T-helper 1 cell treated with Interleukin-12 subunit alpha and Interleukin-12 subunit beta and Interleukin-4 antibody, amounts not matched to agents 30 μg/mL and 1 μg/mL, for 36 hours (primary cell): ENCODE measurements around the gene TTC23.

Experiments
- H3K27ac Mint-ChIP-seq: one replicate; pipeline ENCODE4 v1.8.0; 2021; ENCODE audit warnings: mild to moderate bottlenecking, mixed read lengths
- H3K27me3 Mint-ChIP-seq: one replicate; pipeline ENCODE4 v1.8.0; 2021; ENCODE audit warnings: low read depth, mixed read lengths
- H3K36me3 Mint-ChIP-seq: one replicate; pipeline ENCODE4 v1.8.0; 2021; ENCODE audit warnings: low read depth, mixed read lengths
- H3K4me1 Mint-ChIP-seq: one replicate; pipeline ENCODE4 v1.8.0; 2021; ENCODE audit warnings: low read depth, mixed read lengths
- H3K4me3 Mint-ChIP-seq: one replicate; pipeline ENCODE4 v1.8.0; 2021; ENCODE audit warnings: mild to moderate bottlenecking, moderate library complexity, mixed read lengths
- H3K9me3 Mint-ChIP-seq: one replicate; pipeline ENCODE4 v1.8.0; 2021; ENCODE audit warnings: mixed read lengths

The TTC23 gene

DNA sequence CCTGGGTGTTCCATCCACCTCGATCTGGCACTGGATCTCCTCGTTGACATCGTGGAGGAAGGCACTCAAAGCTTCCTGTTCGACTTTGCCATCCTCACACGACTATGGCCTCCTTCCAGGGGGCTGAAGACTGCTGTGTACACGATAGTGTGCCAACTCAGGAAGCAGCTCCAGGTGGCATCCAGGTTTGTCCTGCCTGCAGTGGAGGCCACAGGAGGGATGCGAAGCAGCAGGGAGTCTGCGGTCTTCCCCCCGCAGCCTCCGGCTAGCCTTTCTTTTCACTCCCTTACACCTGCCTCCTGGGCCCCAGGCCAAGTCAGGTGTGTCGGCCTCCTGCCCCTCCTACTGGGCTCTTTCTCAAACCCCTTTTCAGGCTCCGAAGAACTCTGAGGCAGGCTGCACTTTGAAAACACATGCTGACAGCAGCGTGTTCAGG, 112.3 kb downstream of the TTC23 start:
- Mint-ChIP-seq H3K27me3 (no peaks in the 10 kb centered on the region), H3K9me3 (no peaks in the 10 kb centered on the region), H3K4me1 (peaks cover 4% of the 10 kb centered on the region), H3K36me3 (no peaks in the 10 kb centered on the region), H3K4me3 (no peak overlapping the region), H3K27ac (no peak overlapping the region)

DNA sequence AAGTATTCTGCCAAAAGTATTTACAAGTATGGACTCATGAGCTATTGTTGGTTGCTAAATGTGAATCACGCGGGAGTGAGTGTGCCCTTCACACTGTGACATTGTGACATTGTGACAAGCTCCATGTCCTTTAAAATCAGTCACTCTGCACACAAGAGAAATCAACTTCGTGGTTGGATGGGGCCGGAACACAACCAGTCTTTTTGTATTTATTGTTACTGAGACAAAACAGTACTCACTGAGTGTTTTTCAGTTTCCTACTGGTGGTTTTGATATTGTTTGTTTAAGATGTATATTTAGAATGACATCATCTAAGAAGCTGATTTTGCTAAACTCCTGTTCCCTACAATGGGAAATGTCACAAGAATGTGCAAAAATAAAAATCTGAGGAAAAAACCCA, 114.2 kb downstream of the TTC23 start:
- H3K27ac Mint-ChIP-seq: no peak overlapping the region
- H3K9me3 Mint-ChIP-seq: no peaks in the 10 kb centered on the region
- H3K36me3 Mint-ChIP-seq: no peaks in the 10 kb centered on the region
- H3K4me3 Mint-ChIP-seq: no peak overlapping the region
- peaks cover 4% of the 10 kb centered on the region for H3K4me1 Mint-ChIP-seq
- H3K27me3 Mint-ChIP-seq: no peaks in the 10 kb centered on the region

DNA sequence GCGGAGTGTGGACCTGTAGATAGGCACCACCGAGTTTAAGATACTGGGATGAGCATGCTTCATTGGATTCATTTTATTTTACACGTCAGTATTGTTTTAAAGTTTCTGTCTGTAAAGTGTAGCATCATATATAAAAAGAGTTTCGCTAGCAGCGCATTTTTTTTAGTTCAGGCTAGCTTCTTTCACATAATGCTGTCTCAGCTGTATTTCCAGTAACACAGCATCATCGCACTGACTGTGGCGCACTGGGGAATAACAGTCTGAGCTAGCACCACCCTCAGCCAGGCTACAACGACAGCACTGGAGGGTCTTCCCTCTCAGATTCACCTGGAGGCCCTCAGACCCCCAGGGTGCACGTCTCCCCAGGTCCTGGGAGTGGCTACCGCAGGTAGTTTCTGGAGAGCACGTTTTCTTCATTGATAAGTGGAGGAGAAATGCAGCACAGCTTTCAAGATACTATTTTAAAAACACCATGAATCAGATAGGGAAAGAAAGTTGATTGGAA, 115.0 kb downstream of the TTC23 start:
- H3K4me1 Mint-ChIP-seq: peaks cover 6% of the 10 kb centered on the region
- no peak overlapping the region for H3K4me3 Mint-ChIP-seq
- H3K27ac Mint-ChIP-seq: no peak overlapping the region
- H3K36me3 Mint-ChIP-seq: peaks cover 2% of the 10 kb centered on the region
- no peaks in the 10 kb centered on the region for H3K9me3 Mint-ChIP-seq
- no peaks in the 10 kb centered on the region for H3K27me3 Mint-ChIP-seq

DNA sequence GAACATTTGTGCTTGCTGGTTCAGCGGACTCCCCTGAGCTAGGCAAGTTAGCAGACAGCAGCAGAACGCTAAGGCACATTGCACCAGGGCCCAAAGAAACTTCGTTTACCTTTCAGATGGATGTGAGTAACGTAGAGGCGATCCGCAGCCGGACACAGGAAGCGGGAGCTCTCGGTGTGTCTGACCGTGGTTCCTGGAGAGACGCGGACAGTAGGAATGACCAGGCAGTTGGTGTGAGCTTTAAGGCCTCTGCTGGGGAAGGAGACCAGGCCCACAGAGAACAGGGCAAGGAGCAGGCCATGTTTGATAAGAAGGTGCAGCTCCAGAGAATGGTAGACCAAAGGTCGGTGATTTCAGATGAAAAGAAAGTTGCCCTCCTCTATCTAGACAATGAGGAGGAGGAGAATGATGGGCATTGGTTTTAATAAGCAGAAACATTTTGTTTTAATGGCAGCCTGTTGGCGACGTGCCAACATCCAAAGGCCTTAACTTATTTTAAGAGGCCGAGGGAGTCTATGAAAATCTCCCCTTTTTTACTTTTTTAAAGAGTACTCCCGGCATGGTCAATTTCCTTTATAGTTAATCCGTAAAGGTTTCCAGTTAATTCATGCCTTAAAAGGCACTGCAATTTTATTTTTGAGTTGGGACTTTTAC, 116.6 kb downstream of the TTC23 start:
- Mint-ChIP-seq H3K36me3 (peaks cover 2% of the 10 kb centered on the region), H3K9me3 (no peaks in the 10 kb centered on the region), H3K27me3 (no peaks in the 10 kb centered on the region), H3K4me3 (no peak overlapping the region), H3K4me1 (peaks cover 6% of the 10 kb centered on the region), H3K27ac (no peak overlapping the region)

DNA sequence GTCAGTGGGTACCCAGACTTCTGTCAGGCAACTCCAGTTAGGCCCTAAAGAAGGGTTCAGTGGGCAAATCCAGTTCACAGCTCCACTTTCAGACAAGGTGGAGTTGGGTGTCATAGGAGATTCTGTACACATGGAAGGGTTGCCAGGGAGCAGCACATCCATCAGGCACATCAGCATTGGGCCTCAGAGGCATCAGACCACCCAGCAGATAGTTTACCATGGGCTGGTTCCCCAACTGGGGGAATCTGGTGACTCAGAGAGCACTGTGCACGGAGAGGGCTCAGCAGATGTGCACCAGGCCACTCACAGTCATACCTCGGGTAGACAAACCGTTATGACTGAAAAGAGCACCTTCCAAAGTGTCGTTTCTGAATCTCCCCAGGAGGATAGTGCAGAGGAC, 117.3 kb downstream of the TTC23 start:
- no peaks in the 10 kb centered on the region for H3K27me3 Mint-ChIP-seq
- H3K4me3 Mint-ChIP-seq: no peak overlapping the region
- H3K9me3 Mint-ChIP-seq: no peaks in the 10 kb centered on the region
- peaks cover 6% of the 10 kb centered on the region for H3K4me1 Mint-ChIP-seq
- no peak overlapping the region for H3K27ac Mint-ChIP-seq
- H3K36me3 Mint-ChIP-seq: peaks cover 2% of the 10 kb centered on the region

DNA sequence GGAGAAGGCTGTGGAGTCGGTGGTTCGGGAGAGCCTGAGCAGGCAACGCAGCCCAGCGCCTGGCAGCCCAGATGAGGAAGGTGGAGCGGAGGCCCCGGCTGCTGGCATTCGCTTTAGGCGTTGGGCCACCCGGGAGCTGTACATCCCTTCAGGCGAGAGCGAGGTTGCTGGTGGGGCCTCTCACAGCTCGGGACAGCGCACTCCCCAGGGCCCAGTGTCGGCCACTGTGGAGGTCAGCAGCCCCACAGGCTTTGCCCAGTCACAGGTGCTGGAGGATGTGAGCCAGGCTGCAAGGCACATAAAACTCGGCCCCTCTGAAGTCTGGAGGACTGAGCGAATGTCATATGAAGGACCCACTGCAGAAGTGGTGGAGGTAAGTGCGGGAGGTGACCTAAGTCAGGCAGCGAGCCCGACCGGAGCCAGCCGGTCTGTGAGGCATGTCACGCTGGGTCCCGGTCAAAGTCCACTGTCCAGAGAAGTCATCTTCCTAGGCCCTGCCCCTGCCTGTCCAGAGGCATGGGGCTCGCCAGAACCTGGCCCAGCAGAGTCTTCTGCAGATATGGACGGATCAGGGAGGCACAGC, 117.8 kb downstream of the TTC23 start:
- Mint-ChIP-seq H3K36me3 (peaks cover 2% of the 10 kb centered on the region), H3K4me3 (no peak overlapping the region), H3K27ac (no peak overlapping the region), H3K9me3 (no peaks in the 10 kb centered on the region), H3K27me3 (no peaks in the 10 kb centered on the region), H3K4me1 (peaks cover 6% of the 10 kb centered on the region)

DNA sequence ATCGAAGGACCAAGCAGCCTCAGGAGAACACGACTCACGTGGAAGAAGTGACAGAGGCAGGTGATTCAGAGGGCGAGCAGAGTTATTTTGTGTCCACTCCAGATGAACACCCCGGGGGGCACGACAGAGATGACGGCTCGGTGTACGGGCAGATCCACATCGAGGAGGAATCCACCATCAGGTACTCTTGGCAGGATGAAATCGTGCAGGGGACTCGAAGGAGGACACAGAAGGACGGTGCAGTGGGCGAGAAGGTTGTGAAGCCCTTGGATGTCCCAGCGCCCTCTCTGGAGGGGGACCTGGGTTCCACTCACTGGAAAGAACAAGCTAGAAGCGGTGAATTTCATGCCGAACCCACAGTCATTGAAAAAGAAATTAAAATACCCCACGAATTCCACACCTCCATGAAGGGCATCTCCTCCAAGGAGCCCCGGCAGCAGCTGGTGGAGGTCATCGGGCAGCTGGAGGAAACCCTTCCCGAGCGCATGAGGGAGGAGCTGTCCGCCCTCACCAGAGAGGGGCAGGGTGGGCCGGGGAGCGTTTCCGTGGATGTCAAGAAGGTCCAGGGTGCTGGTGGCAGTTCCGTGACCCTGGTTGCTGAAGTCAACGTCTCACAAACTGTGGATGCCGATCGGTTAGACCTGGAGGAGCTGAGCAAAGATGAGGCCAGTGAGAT, 118.5 kb downstream of the TTC23 start:
- H3K27me3 Mint-ChIP-seq: no peaks in the 10 kb centered on the region
- H3K4me1 Mint-ChIP-seq: peaks cover 6% of the 10 kb centered on the region
- H3K27ac Mint-ChIP-seq: no peak overlapping the region

DNA sequence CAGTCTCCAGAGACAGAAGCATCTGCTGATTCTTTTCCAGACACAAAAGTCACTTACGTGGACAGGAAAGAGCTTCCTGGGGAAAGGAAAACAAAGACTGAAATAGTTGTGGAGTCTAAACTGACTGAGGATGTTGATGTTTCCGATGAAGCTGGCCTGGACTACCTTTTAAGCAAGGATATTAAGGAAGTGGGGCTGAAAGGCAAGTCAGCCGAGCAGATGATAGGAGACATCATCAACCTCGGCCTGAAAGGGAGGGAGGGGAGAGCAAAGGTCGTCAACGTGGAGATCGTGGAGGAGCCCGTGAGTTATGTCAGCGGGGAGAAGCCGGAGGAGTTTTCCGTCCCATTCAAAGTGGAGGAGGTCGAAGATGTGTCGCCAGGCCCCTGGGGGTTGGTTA, 119.1 kb downstream of the TTC23 start:
- H3K36me3 Mint-ChIP-seq: peaks cover 2% of the 10 kb centered on the region
- H3K4me1 Mint-ChIP-seq: peaks cover 3% of the 10 kb centered on the region
- H3K27ac Mint-ChIP-seq: no peak overlapping the region
- no peaks in the 10 kb centered on the region for H3K27me3 Mint-ChIP-seq
- no peak overlapping the region for H3K4me3 Mint-ChIP-seq
- H3K9me3 Mint-ChIP-seq: no peaks in the 10 kb centered on the region

More for the DNA sequence above, 118.5 kb downstream of the TTC23 start:
- H3K36me3 Mint-ChIP-seq: peaks cover 2% of the 10 kb centered on the region
- no peak overlapping the region for H3K4me3 Mint-ChIP-seq
- no peaks in the 10 kb centered on the region for H3K9me3 Mint-ChIP-seq

DNA sequence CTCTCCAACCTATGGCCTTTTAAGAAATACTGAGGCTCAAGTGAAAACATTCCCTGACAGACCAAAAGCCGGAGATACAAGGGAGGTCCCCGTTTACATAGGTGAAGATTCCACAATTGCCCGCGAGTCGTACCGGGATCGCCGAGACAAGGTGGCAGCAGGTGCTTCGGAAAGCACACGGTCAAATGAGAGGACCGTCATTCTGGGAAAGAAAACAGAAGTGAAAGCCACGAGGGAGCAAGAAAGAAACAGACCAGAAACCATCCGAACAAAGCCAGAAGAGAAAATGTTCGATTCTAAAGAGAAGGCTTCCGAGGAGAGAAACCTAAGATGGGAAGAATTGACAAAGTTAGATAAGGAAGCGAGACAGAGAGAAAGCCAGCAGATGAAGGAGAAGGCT, 119.7 kb downstream of the TTC23 start:
- Mint-ChIP-seq H3K4me3 (no peak overlapping the region), H3K27me3 (no peaks in the 10 kb centered on the region), H3K4me1 (peaks cover 2% of the 10 kb centered on the region), H3K27ac (no peak overlapping the region), H3K36me3 (peaks cover 2% of the 10 kb centered on the region), H3K9me3 (no peaks in the 10 kb centered on the region)

DNA sequence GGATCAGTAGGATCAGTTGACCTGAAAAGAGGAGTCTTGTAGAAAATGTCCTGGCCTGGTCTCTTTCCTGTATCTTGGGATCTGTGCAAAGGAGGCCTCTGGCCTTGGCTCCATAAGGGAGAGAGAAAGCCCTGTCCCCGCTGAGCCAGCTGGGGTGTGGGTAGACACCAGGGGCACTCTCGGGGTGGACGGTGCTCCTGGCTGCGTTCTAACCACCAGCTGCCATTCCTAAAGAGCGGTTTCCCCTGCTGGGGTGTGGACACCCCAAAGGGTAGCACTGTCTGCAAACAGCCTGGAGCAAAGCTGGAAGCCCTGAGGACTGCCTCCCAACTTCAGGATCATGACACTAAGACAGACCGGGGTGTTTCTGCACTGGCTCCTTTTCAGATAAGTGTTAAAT, 121.0 kb downstream of the TTC23 start:
- H3K4me1 Mint-ChIP-seq: peaks cover 2% of the 10 kb centered on the region
- H3K27ac Mint-ChIP-seq: no peak overlapping the region
- H3K27me3 Mint-ChIP-seq: no peaks in the 10 kb centered on the region
- H3K36me3 Mint-ChIP-seq: peaks cover 2% of the 10 kb centered on the region
- no peaks in the 10 kb centered on the region for H3K9me3 Mint-ChIP-seq
- H3K4me3 Mint-ChIP-seq: no peak overlapping the region

DNA sequence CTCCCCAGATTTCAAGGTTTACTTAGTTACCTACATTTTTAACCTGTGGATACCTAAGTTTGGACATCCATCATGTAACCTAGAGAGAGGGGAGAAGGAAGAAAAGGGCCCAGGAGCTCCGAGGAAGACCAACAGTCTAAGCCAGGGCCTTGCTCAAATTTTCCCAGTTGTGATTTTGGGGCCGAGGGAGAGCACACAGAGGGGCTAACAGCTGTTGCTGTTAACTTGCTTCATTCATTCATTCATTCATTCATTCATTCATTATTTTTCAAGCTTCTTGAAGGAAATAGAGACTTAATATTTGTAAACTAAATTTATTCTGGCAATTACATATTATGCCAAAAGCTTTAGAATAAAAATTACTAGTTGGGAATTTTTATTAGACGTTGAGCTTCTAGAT, 121.6 kb downstream of the TTC23 start:
- H3K4me1 Mint-ChIP-seq: peaks cover 2% of the 10 kb centered on the region

DNA sequence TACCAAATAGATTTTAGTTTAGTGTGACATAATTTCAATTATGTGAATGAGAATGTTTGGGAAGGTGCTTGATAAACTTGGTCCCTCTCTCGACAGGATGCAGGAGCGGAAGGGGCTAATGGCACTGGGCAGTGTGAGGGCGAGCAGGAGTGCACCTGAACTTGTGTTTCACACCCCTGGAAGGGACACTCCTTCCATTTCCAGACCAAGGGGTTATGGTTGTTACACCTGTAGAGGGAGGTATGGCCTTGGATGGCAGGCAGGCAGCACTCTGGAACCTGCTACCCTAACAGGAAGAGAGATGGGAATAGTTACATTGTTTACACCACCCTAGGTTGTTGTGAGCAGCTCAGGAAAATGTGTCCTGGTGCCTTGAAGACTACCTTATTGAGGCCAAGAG, 122.5 kb downstream of the TTC23 start:
- no peaks in the 10 kb centered on the region for H3K27me3 Mint-ChIP-seq
- no peak overlapping the region for H3K4me3 Mint-ChIP-seq

More for the DNA sequence above, 121.6 kb downstream of the TTC23 start:
- H3K36me3 Mint-ChIP-seq: peaks cover 2% of the 10 kb centered on the region
- H3K27ac Mint-ChIP-seq: no peak overlapping the region
- no peaks in the 10 kb centered on the region for H3K9me3 Mint-ChIP-seq
- H3K27me3 Mint-ChIP-seq: no peaks in the 10 kb centered on the region
- H3K4me3 Mint-ChIP-seq: no peak overlapping the region

DNA sequence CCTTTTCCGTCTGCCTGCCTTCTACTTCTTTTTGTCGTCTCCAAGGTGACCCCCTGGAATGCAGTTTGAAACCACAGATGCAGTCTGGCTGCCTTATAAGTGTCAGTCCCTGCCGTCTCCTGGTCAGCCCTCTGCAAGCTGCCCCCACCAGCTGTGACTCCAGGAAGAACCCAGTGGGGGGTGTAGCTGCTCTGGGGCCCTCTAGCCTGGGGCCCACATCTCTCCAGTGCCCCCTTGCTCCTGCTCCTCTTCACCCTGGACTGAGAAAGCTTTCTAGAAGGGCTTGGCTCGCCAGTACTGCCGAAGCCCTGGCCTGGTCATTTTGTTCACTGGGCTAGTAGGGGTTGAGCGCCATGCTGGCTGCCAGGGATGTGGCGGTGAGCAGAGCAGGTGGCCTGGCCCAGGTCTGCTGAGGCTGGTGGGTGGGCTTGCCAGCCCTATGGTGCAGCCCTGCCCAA, 123.2 kb downstream of the TTC23 start:
- H3K36me3 Mint-ChIP-seq: peaks cover 2% of the 10 kb centered on the region
- H3K27me3 Mint-ChIP-seq: no peaks in the 10 kb centered on the region
- no peaks in the 10 kb centered on the region for H3K9me3 Mint-ChIP-seq
- H3K4me1 Mint-ChIP-seq: peaks cover 2% of the 10 kb centered on the region
- no peak overlapping the region for H3K4me3 Mint-ChIP-seq
- H3K27ac Mint-ChIP-seq: no peak overlapping the region

More for the DNA sequence above, 122.5 kb downstream of the TTC23 start:
- no peak overlapping the region for H3K27ac Mint-ChIP-seq
- H3K36me3 Mint-ChIP-seq: peaks cover 2% of the 10 kb centered on the region
- no peaks in the 10 kb centered on the region for H3K9me3 Mint-ChIP-seq
- H3K4me1 Mint-ChIP-seq: peaks cover 2% of the 10 kb centered on the region

DNA sequence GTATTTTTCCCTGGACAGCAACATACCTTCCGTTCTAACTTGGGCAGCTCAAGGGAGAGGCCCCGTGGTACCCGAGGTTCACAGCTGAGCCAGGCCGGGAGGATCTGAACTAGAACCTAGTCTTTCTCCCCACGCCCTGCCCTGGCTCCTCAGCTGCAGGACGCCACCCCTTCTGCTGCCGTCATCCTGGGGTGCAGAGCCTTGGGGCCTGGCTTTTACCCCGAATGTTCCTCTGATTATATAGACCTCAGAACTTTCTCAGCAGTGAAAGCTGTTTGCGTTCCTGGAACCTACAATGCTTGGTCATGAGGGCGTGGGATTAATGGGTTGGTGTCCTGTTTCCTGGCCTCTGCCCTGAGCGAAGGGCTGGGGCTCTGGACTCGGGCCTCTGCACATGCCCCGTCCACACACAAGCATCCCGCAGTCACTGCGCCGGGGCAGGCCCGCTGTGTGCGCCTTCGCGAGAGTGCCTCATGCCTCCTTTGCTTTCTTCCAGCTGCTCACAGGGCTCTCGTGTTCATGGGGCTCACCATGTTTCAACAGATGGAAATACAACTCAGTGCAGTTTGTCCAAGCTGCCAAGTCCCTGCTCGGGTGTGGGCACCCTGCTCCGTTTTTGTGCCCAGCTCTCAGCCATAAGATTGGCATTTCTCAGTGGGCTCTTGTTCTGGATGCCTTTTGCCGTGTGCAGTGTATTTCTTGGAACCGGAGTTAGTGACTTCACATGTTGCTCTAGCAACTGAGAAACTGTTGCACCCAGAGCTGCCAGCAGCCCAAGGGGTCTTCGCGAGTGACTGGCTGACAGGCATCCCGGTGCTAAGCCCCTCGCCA, 124.1 kb downstream of the TTC23 start:
- Mint-ChIP-seq H3K27ac (no peak overlapping the region), H3K4me1 (peaks cover 2% of the 10 kb centered on the region), H3K27me3 (no peaks in the 10 kb centered on the region)

More for the DNA sequence above, 124.1 kb downstream of the TTC23 start:
- peaks cover 2% of the 10 kb centered on the region for H3K36me3 Mint-ChIP-seq
- no peaks in the 10 kb centered on the region for H3K9me3 Mint-ChIP-seq
- H3K4me3 Mint-ChIP-seq: no peak overlapping the region
